Measurements from ENCODE around the gene GCLM. TPM values are rescaled to one million over a fixed set of nuclear protein-coding genes. Genes with fewer than 3 reads are reported as not detected.
"Not testable (repeated sequence)": the region's sequence is repeated elsewhere in the genome, so short reads cannot be mapped to it uniquely, and the experiment has no call there.

Gene GCLM
- total RNA-seq, 1 donor from 2014 or later: 11.4 TPM

GRCh38 chr1:93938461-93939145 lies 29.4 kb upstream of the GCLM start:
- no peaks in the 10 kb centered on the region for H3K4me1 ChIP-seq
- TF ChIP-seq CTCF (IDR thresholded peaks at IDR 0.05; ENCODE audit: borderline replicate concordance): no peak
- no peak overlapping the region for H3K4me3 ChIP-seq
- intact Hi-C loops (cut with micrococcal nuclease): no loop called here
- no peaks in the 10 kb centered on the region for H3K36me3 ChIP-seq
- no peaks in the 10 kb centered on the region for H3K27me3 ChIP-seq (ENCODE audit: low read depth)
- H3K27ac ChIP-seq (replicated peaks): no peak overlapping the region
- no peak for DNase-seq
- H3K9me3 ChIP-seq (replicated peaks): no peaks in the 10 kb centered on the region

GRCh38 chr1:93937997-93938396 lies 28.8 kb upstream of the GCLM start:
- no peak for TF ChIP-seq CTCF (IDR thresholded peaks at IDR 0.05; ENCODE audit: borderline replicate concordance)
- DNase-seq: no peak
- Histone ChIP-seq H3K36me3 (no peaks in the 10 kb centered on the region), H3K4me1 (no peaks in the 10 kb centered on the region), H3K9me3 (replicated peaks) (no peaks in the 10 kb centered on the region), H3K27me3 (ENCODE audit: low read depth) (no peaks in the 10 kb centered on the region), H3K27ac (replicated peaks) (no peak overlapping the region), H3K4me3 (no peak overlapping the region)
- intact Hi-C loops (cut with micrococcal nuclease): no loop called here

GRCh38 chr1:93925206-93925605 lies 16.0 kb upstream of the GCLM start:
- Histone ChIP-seq H3K9me3 (replicated peaks) (no peaks in the 10 kb centered on the region), H3K4me1 (no peaks in the 10 kb centered on the region), H3K27me3 (ENCODE audit: low read depth) (peaks cover 7% of the 10 kb centered on the region), H3K4me3 (no peak overlapping the region), H3K36me3 (no peaks in the 10 kb centered on the region), H3K27ac (replicated peaks) (no peak overlapping the region)
- intact Hi-C loops (cut with micrococcal nuclease): no loop called here
- no peak for DNase-seq
- TF ChIP-seq CTCF (IDR thresholded peaks at IDR 0.05; ENCODE audit: borderline replicate concordance): no peak

GRCh38 chr1:93919780-93920179 lies 10.6 kb upstream of the GCLM start:
- Histone ChIP-seq H3K4me3 (no peak overlapping the region), H3K36me3 (no peaks in the 10 kb centered on the region), H3K27me3 (ENCODE audit: low read depth) (no peaks in the 10 kb centered on the region), H3K9me3 (replicated peaks) (peaks cover 14% of the 10 kb centered on the region), H3K4me1 (no peaks in the 10 kb centered on the region), H3K27ac (replicated peaks) (no peak overlapping the region)
- TF ChIP-seq CTCF (IDR thresholded peaks at IDR 0.05; ENCODE audit: borderline replicate concordance): no peak
- DNase-seq: no peak
- intact Hi-C loops (cut with micrococcal nuclease): no loop called here

GRCh38 chr1:93917302-93917701 lies 8.1 kb upstream of the GCLM start:
- H3K27me3 ChIP-seq (ENCODE audit: low read depth): no peaks in the 10 kb centered on the region
- no peak overlapping the region for H3K4me3 ChIP-seq
- no peak for DNase-seq
- intact Hi-C loops (cut with micrococcal nuclease): no loop called here
- TF ChIP-seq CTCF (IDR thresholded peaks at IDR 0.05; ENCODE audit: borderline replicate concordance): no peak
- H3K9me3 ChIP-seq (replicated peaks): peaks cover 14% of the 10 kb centered on the region
- H3K4me1 ChIP-seq: no peaks in the 10 kb centered on the region
- H3K36me3 ChIP-seq: no peaks in the 10 kb centered on the region
- H3K27ac ChIP-seq (replicated peaks): no peak overlapping the region

GRCh38 chr1:93910880-93911279 lies 1.6 kb upstream of the GCLM start:
- H3K4me3 ChIP-seq; H3K27ac ChIP-seq (replicated peaks); H3K27me3 ChIP-seq (ENCODE audit: low read depth); H3K36me3 ChIP-seq; DNase-seq; intact Hi-C loops (cut with micrococcal nuclease): not testable (repeated sequence)
- H3K4me1 ChIP-seq: peaks cover 24% of the 10 kb centered on the region
- peaks cover 15% of the 10 kb centered on the region for H3K9me3 ChIP-seq (replicated peaks)
